DMS79 (cell line): ENCODE data around the gene DIP2C.

Source experiments
- DNase-seq: peaks from one replicate; lab custom pipeline; 2025; lab: John Stamatoyannopoulos, UW

DIP2C gene

GRCh38 chr10:575402-576129 lies 113.9 kb downstream of the DIP2C start:
- DNase-seq = no peak

GRCh38 chr10:572696-573095 lies 116.8 kb downstream of the DIP2C start:
- no peak for DNase-seq

- no peak for DNase-seq
Measured at GRCh38 chr10:571688-572451, 117.6 kb downstream of the DIP2C start.

- no peak for DNase-seq
Measured at GRCh38 chr10:571166-571565, 118.3 kb downstream of the DIP2C start.

GRCh38 chr10:570628-571163 lies 118.8 kb downstream of the DIP2C start:
- DNase-seq = no peak

- DNase-seq = no peak
Measured at GRCh38 chr10:569961-570627, 119.4 kb downstream of the DIP2C start.

- DNase-seq = no peak
Measured at GRCh38 chr10:568848-569247, 120.6 kb downstream of the DIP2C start.

- DNase-seq = no peak
Measured at GRCh38 chr10:567869-568268, 121.6 kb downstream of the DIP2C start.

- no peak for DNase-seq
Measured at GRCh38 chr10:566241-566885, 123.1 kb downstream of the DIP2C start.

- no peak for DNase-seq
Measured at GRCh38 chr10:565676-566075, 123.8 kb downstream of the DIP2C start.

GRCh38 chr10:565146-565545 lies 124.3 kb downstream of the DIP2C start:
- no peak for DNase-seq

- no peak for DNase-seq
Measured at GRCh38 chr10:563827-564226, 125.6 kb downstream of the DIP2C start.

GRCh38 chr10:562142-562541 lies 127.3 kb downstream of the DIP2C start:
- no peak for DNase-seq

GRCh38 chr10:561721-562120 lies 127.7 kb downstream of the DIP2C start:
- DNase-seq = peak; percentile 20

- DNase-seq = no peak
Measured at GRCh38 chr10:560314-560992, 129.0 kb downstream of the DIP2C start.

- no peak for DNase-seq
Measured at GRCh38 chr10:559767-560047, 129.8 kb downstream of the DIP2C start.

- DNase-seq = no peak
Measured at GRCh38 chr10:558891-559766, 130.3 kb downstream of the DIP2C start.

GRCh38 chr10:558364-558763 lies 131.1 kb downstream of the DIP2C start:
- DNase-seq = no peak

- no peak for DNase-seq
Measured at GRCh38 chr10:557792-558328, 131.6 kb downstream of the DIP2C start.

- no peak for DNase-seq
Measured at GRCh38 chr10:556971-557637, 132.4 kb downstream of the DIP2C start.
